Measurements from ENCODE around the gene SSRP1.
A peak's percentile ranks its signal among the peaks of the same experiment; 100 is the strongest.
"Not testable (repeated sequence)": the region's sequence is repeated elsewhere in the genome, so short reads cannot be mapped to it uniquely, and the experiment has no call there.

Gene SSRP1

GRCh38 chr11:57336856-57337255 is 1.2 kb upstream of the SSRP1 start:
- not testable (repeated sequence) for DNase-seq (ENCODE audit: low spot score)

- DNase-seq (ENCODE audit: low spot score) = no peak
These were observed 497 bp upstream of the SSRP1 start for GRCh38 chr11:57336111-57336666.

GRCh38 chr11:57335023-57335342 is 709 bp downstream of the SSRP1 start:
- no peak for DNase-seq (ENCODE audit: low spot score)

GRCh38 chr11:57332694-57333440 is 2.8 kb downstream of the SSRP1 start:
- DNase-seq (ENCODE audit: low spot score) = no peak

- DNase-seq (ENCODE audit: low spot score) = no peak
These were observed 4.0 kb downstream of the SSRP1 start for GRCh38 chr11:57331720-57332119.

GRCh38 chr11:57330029-57330428 is 5.7 kb downstream of the SSRP1 start:
- no peak for DNase-seq (ENCODE audit: low spot score)

GRCh38 chr11:57327721-57328120 is 8.0 kb downstream of the SSRP1 start:
- DNase-seq (ENCODE audit: low spot score) = no peak

GRCh38 chr11:57325735-57326048 is 10.0 kb downstream of the SSRP1 start:
- DNase-seq (ENCODE audit: low spot score) = no peak

GRCh38 chr11:57324886-57325734 is 10.6 kb downstream of the SSRP1 start, which contains the start of gene TNKS1BP1:
Gene TNKS1BP1, minus strand, starts transcription at chr11:57324952. Its CDS starts 3,067 bp downstream, at chr11:57321885.
- peak; percentile 95 for DNase-seq (ENCODE audit: low spot score)

- no peak for DNase-seq (ENCODE audit: low spot score)
These were observed 11.4 kb downstream of the SSRP1 start for GRCh38 chr11:57324154-57324885.

- DNase-seq (ENCODE audit: low spot score) = no peak
These were observed 11.9 kb downstream of the SSRP1 start for GRCh38 chr11:57323855-57324153.

GRCh38 chr11:57323167-57323854 is 12.4 kb downstream of the SSRP1 start:
- DNase-seq (ENCODE audit: low spot score) = no peak

- peak; percentile 66 for DNase-seq (ENCODE audit: low spot score)
These were observed 13.2 kb downstream of the SSRP1 start for GRCh38 chr11:57322256-57323166.

GRCh38 chr11:57321388-57322255 is 14.1 kb downstream of the SSRP1 start:
- DNase-seq (ENCODE audit: low spot score) = no peak

GRCh38 chr11:57320719-57321387 is 14.8 kb downstream of the SSRP1 start:
- DNase-seq (ENCODE audit: low spot score) = no peak

- DNase-seq (ENCODE audit: low spot score) = no peak
These were observed 15.5 kb downstream of the SSRP1 start for GRCh38 chr11:57320067-57320718.

GRCh38 chr11:57318178-57318577 is 17.5 kb downstream of the SSRP1 start:
- no peak for DNase-seq (ENCODE audit: low spot score)

GRCh38 chr11:57316017-57316416 is 19.7 kb downstream of the SSRP1 start:
- no peak for DNase-seq (ENCODE audit: low spot score)

GRCh38 chr11:57315491-57315890 is 20.2 kb downstream of the SSRP1 start:
- no peak for DNase-seq (ENCODE audit: low spot score)

Measured in pons (tissue), 1 donor.